Neural progenitor cell (in vitro differentiated cells): ENCODE data around the gene SCGB2B2. TPM values are rescaled to one million over a fixed set of nuclear protein-coding genes. Genes with fewer than 3 reads are reported as not detected.
"Not testable (repeated sequence)": the region's sequence is repeated elsewhere in the genome, so short reads cannot be mapped to it uniquely, and the experiment has no call there.

Experiments
- DNase-seq: peaks from one replicate; pipeline ENCODE4 v3.0.0-alpha.2; 2016; ENCODE audit warnings: low spot score
- H2AFZ ChIP-seq: fragments of 200-600 bp; sonication (generic); replicated peaks from 2 replicates; pipeline ENCODE4 v1.6.1; 2016; ENCODE audit warnings: antibody characterized with exemption
- H3F3A ChIP-seq: fragments of 200-600 bp; sonication (generic); 2 replicates; pipeline ENCODE4 v1.6.1; 2016; ENCODE audit warnings: antibody characterized with exemption, low read depth
- H3K27ac ChIP-seq: fragments of 200-600 bp; sonication (generic); 2 replicates; pipeline ENCODE4 v1.5.1; 2016; ENCODE audit warnings: mild to moderate bottlenecking
- H3K27me3 ChIP-seq: fragments of 200-600 bp; sonication (generic); 2 replicates; pipeline ENCODE4 v1.6.1; 2016; ENCODE audit warnings: mild to moderate bottlenecking, moderate library complexity
- H3K36me3 ChIP-seq: fragments of 200-600 bp; sonication (generic); 2 replicates; pipeline ENCODE4 v1.5.1; 2016
- H3K4me1 ChIP-seq: fragments of 200-600 bp; sonication (generic); 2 replicates; pipeline ENCODE4 v1.6.1; 2016; ENCODE audit warnings: mixed run types
- H3K4me2 ChIP-seq: fragments of 200-600 bp; sonication (generic); 2 replicates; pipeline ENCODE4 v1.6.1; 2016
- H3K4me3 ChIP-seq: fragments of 200-600 bp; sonication (generic); 2 replicates; pipeline ENCODE4 v1.5.1; 2016
- H3K79me2 ChIP-seq: fragments of 200-600 bp; sonication (generic); 2 replicates; pipeline ENCODE4 v1.6.1; 2016; ENCODE audit warnings: low read depth
- H3K9ac ChIP-seq: fragments of 200-600 bp; sonication (generic); 2 replicates; pipeline ENCODE4 v1.6.1; 2016
- H3K9me3 ChIP-seq: fragments of 200-600 bp; sonication (generic); 2 replicates; pipeline ENCODE4 v1.5.1; 2016; ENCODE audit warnings: low read depth
- H4K20me1 ChIP-seq: fragments of 200-600 bp; sonication (generic); 2 replicates; pipeline ENCODE4 v1.6.1; 2016; ENCODE audit warnings: low read depth
- H3K27ac Mint-ChIP-seq: 3 replicates; pipeline ENCODE4 v1.8.0; 2021; ENCODE audit warnings: mixed read lengths
- H3K27me3 Mint-ChIP-seq: 2 replicates; pipeline ENCODE4 v1.8.0; 2022; ENCODE audit warnings: low read depth, mild to moderate bottlenecking, inconsistent platforms, moderate library complexity, mixed read lengths; ENCODE audit not compliant: insufficient read depth
- H3K36me3 Mint-ChIP-seq: 3 replicates; pipeline ENCODE4 v1.8.0; 2021; ENCODE audit warnings: mixed read lengths
- H3K4me1 Mint-ChIP-seq: 3 replicates; pipeline ENCODE4 v1.8.0; 2021; ENCODE audit warnings: mixed read lengths
- H3K4me3 Mint-ChIP-seq: 3 replicates; pipeline ENCODE4 v1.8.0; 2021; ENCODE audit warnings: mild to moderate bottlenecking, moderate library complexity, mixed read lengths
- H3K9me3 Mint-ChIP-seq: 3 replicates; pipeline ENCODE4 v1.8.0; 2020; ENCODE audit warnings: mixed read lengths
- CTCF ChIP-seq: fragments of 200-600 bp; sonication (generic); IDR thresholded peaks from 2 replicates; pipeline ENCODE4 v1.5.1; 2017; ENCODE audit warnings: antibody characterized with exemption, mild to moderate bottlenecking
- EZH2 ChIP-seq: fragments of 200-600 bp; sonication (generic); IDR thresholded peaks from 2 replicates; pipeline ENCODE4 v1.6.1; 2017; ENCODE audit warnings: antibody characterized with exemption, mild to moderate bottlenecking, moderate library complexity
- EZH2phosphoT487 ChIP-seq: fragments of 200-600 bp; sonication (generic); IDR thresholded peaks from 2 replicates; pipeline ENCODE4 v1.6.1; 2017; ENCODE audit warnings: antibody characterized with exemption
- total RNA-seq: library from RNA; depleted of rRNA; stranded (reverse); fragments of >200 nt; gene quantifications from 2 replicates; pipeline ENCODE4 v1.2.3, GENCODE V29; 2015; ENCODE audit warnings: low replicate concordance

Gene SCGB2B2
- total RNA-seq, 1 donor from 2014 or later: not detected

- Histone ChIP-seq H3K27me3 (peaks cover 18% of the 10 kb centered on the region), H3F3A (peaks cover 10% of the 10 kb centered on the region), H3K9me3 (no peaks in the 10 kb centered on the region), H3K9ac (no peak overlapping the region), H2AFZ (no peak overlapping the region), H3K4me3 (no peak overlapping the region), H3K27ac (no peak overlapping the region), H3K36me3 (no peaks in the 10 kb centered on the region), H3K4me1 (peaks cover 3% of the 10 kb centered on the region), H3K79me2 (peaks cover 6% of the 10 kb centered on the region), H3K4me2 (no peak overlapping the region), H4K20me1 (no peaks in the 10 kb centered on the region)
- peaks cover 6% of the 10 kb centered on the region for H3K36me3 Mint-ChIP-seq
- no peak for DNase-seq
- no peak overlapping the region for H3K4me3 Mint-ChIP-seq
- TF ChIP-seq EZH2 (no peak), EZH2phosphoT487 (no peak), CTCF (no peak)
- peaks cover 10% of the 10 kb centered on the region for H3K4me1 Mint-ChIP-seq
- H3K27me3 Mint-ChIP-seq: peaks cover 2% of the 10 kb centered on the region
- no peak overlapping the region for H3K27ac Mint-ChIP-seq
- H3K9me3 Mint-ChIP-seq: peaks cover 14% of the 10 kb centered on the region
Measured at GRCh38 chr19:34673590-34673989, 3.4 kb downstream of the SCGB2B2 start.

GRCh38 chr19:34671972-34672371 is 5.0 kb downstream of the SCGB2B2 start:
- Histone ChIP-seq H3K79me2 (no peaks in the 10 kb centered on the region), H3K4me2 (no peak overlapping the region), H3K9me3 (no peaks in the 10 kb centered on the region), H3K27me3 (peaks cover 18% of the 10 kb centered on the region), H3K4me3 (no peak overlapping the region), H3K4me1 (peaks cover 4% of the 10 kb centered on the region), H3K9ac (no peak overlapping the region), H3K27ac (no peak overlapping the region), H2AFZ (no peak overlapping the region), H3F3A (peaks cover 7% of the 10 kb centered on the region), H4K20me1 (no peaks in the 10 kb centered on the region), H3K36me3 (no peaks in the 10 kb centered on the region)
- no peak overlapping the region for H3K4me3 Mint-ChIP-seq
- no peak for DNase-seq
- peaks cover 6% of the 10 kb centered on the region for H3K4me1 Mint-ChIP-seq
- H3K27ac Mint-ChIP-seq: no peak overlapping the region
- H3K36me3 Mint-ChIP-seq: peaks cover 2% of the 10 kb centered on the region
- H3K9me3 Mint-ChIP-seq: peaks cover 5% of the 10 kb centered on the region
- H3K27me3 Mint-ChIP-seq: peaks cover 2% of the 10 kb centered on the region
- TF ChIP-seq EZH2: no peak
- TF ChIP-seq CTCF: no peak
- no peak for TF ChIP-seq EZH2phosphoT487

DNA sequence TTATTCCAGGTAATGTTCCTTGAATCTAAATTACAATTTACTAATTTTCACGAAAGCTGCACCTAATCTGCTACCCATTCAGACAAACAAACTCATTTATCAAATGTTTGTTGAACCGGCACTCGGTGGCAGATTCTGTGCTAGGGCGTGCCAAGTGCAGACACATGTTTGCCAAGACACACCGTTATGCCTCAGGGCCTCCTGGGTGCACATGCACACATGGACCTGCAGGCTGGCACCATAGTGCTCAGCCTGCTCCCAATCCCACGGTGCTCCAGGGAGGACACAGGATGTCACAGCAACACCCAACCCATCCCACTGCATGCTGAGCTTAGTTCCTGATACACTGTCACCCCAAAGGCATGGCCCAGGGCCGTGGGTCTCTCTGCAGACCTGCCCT is 7.7 kb downstream of the SCGB2B2 start:
- Histone ChIP-seq H3F3A (no peaks in the 10 kb centered on the region), H2AFZ (no peak overlapping the region), H3K27me3 (peaks cover 12% of the 10 kb centered on the region), H3K4me1 (peaks cover 4% of the 10 kb centered on the region), H3K4me3 (no peak overlapping the region), H3K9ac (no peak overlapping the region), H4K20me1 (no peaks in the 10 kb centered on the region), H3K27ac (no peak overlapping the region), H3K36me3 (no peaks in the 10 kb centered on the region), H3K9me3 (no peaks in the 10 kb centered on the region), H3K4me2 (no peak overlapping the region), H3K79me2 (no peaks in the 10 kb centered on the region)
- H3K27me3 Mint-ChIP-seq: peaks cover 2% of the 10 kb centered on the region
- no peak for TF ChIP-seq EZH2phosphoT487
- no peak for TF ChIP-seq EZH2
- no peak for TF ChIP-seq CTCF
- H3K4me1 Mint-ChIP-seq: no peaks in the 10 kb centered on the region
- no peak overlapping the region for H3K4me3 Mint-ChIP-seq
- peaks cover 2% of the 10 kb centered on the region for H3K36me3 Mint-ChIP-seq
- H3K9me3 Mint-ChIP-seq: peaks cover 2% of the 10 kb centered on the region
- DNase-seq: no peak
- no peak overlapping the region for H3K27ac Mint-ChIP-seq

- not testable (repeated sequence) for H3K9ac ChIP-seq, DNase-seq, H3K36me3 Mint-ChIP-seq, H3K27ac ChIP-seq, H4K20me1 ChIP-seq, H3K27me3 ChIP-seq, H3K4me2 ChIP-seq, H3F3A ChIP-seq, H3K27ac Mint-ChIP-seq, H3K36me3 ChIP-seq, H3K9me3 ChIP-seq, H3K4me1 ChIP-seq, H3K4me3 Mint-ChIP-seq, H3K27me3 Mint-ChIP-seq, H3K79me2 ChIP-seq, H3K4me1 Mint-ChIP-seq, H3K4me3 ChIP-seq, H3K9me3 Mint-ChIP-seq, H2AFZ ChIP-seq
Measured at GRCh38 chr19:34668690-34669089, 8.3 kb downstream of the SCGB2B2 start.

GRCh38 chr19:34668077-34668689 is 8.8 kb downstream of the SCGB2B2 start:
- not testable (repeated sequence) for DNase-seq, H3K36me3 ChIP-seq, H3K4me1 ChIP-seq, H3K4me2 ChIP-seq, H3K27ac Mint-ChIP-seq, H3K9me3 Mint-ChIP-seq, H3K9me3 ChIP-seq, H2AFZ ChIP-seq, H4K20me1 ChIP-seq, H3K36me3 Mint-ChIP-seq, H3K9ac ChIP-seq, H3F3A ChIP-seq, H3K4me1 Mint-ChIP-seq, H3K27me3 ChIP-seq, H3K4me3 Mint-ChIP-seq, H3K4me3 ChIP-seq, H3K27me3 Mint-ChIP-seq, H3K79me2 ChIP-seq, H3K27ac ChIP-seq
